KOPT-K1 (cell line): ENCODE measurements around the gene SRPX2.
"Not testable (repeated sequence)": the region's sequence is repeated elsewhere in the genome, so short reads cannot be mapped to it uniquely, and the experiment has no call there.

Source experiments
- H3K27ac ChIP-seq: fragments of 200-600 bp; sonication (generic); 2 replicates; pipeline ENCODE4 v1.5.1; 2016; ENCODE audit warnings: antibody characterized with exemption, mild to moderate bottlenecking, low read depth, low read length; ENCODE audit not compliant: poor library complexity, severe bottlenecking
- H3K36me3 ChIP-seq: fragments of 200-600 bp; sonication (generic); 2 replicates; pipeline ENCODE4 v1.5.1; 2017; ENCODE audit warnings: antibody characterized with exemption, mild to moderate bottlenecking, low read length, moderate library complexity; ENCODE audit not compliant: insufficient read depth
- H3K9me3 ChIP-seq: fragments of 200-600 bp; sonication (generic); 2 replicates; pipeline ENCODE4 v1.5.1; 2017; ENCODE audit warnings: antibody characterized with exemption, low read length, mild to moderate bottlenecking; ENCODE audit not compliant: insufficient read depth, poor library complexity, severe bottlenecking

The SRPX2 gene

GRCh38 chrX:100704581-100705203 lies 60.7 kb downstream of the SRPX2 start:
- Histone ChIP-seq H3K27ac (no peak overlapping the region), H3K36me3 (no peaks in the 10 kb centered on the region), H3K9me3 (no peaks in the 10 kb centered on the region)

DNA sequence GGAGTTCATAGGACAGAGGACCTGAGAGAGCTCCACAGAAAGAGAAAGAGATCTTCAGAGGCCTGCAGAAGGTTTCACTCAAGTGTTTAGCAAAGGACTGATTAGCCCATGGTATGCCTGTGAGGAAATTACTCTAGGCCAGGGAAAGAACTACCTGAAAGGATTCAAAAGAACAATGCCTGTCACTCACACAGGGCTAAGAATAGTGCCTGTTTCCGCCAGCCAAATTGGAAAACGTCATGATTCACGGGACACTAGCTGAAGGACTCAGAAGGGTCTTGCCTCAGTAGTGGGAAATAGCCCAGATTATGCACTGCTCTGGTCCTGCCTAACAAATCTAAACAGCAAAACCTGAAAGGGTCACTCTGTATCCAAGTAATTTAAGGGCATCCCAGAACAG lies 66.8 kb downstream of the SRPX2 start:
- Histone ChIP-seq H3K27ac (no peak overlapping the region), H3K9me3 (no peaks in the 10 kb centered on the region)

DNA sequence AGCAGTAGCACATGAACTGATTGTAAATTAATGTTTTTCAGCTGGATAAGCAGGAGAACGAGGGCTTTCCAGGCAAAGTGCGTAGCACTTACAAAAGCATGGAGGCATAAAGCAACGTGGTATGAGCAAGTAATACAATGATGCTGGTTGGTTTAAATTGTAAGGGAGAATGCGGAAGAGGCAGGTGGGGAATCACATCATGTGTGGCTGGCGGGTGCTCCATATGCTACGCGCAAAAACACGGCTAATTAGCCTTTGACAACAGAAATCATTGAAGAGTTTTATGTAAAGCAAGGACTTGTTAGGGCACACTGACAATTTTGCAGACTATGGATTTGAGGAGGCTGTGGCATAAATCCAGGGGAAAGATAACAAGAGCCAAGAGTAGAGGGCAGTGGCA lies 73.4 kb downstream of the SRPX2 start:
- Histone ChIP-seq H3K9me3 (no peaks in the 10 kb centered on the region), H3K36me3 (no peaks in the 10 kb centered on the region), H3K27ac (no peak overlapping the region)

More for the DNA sequence above, 66.8 kb downstream of the SRPX2 start:
- H3K36me3 ChIP-seq = no peaks in the 10 kb centered on the region

GRCh38 chrX:100719139-100719538 lies 75.1 kb downstream of the SRPX2 start:
- no peak overlapping the region for H3K27ac ChIP-seq
- H3K36me3 ChIP-seq = no peaks in the 10 kb centered on the region
- no peaks in the 10 kb centered on the region for H3K9me3 ChIP-seq

- Histone ChIP-seq H3K27ac (no peak overlapping the region), H3K9me3 (no peaks in the 10 kb centered on the region), H3K36me3 (no peaks in the 10 kb centered on the region)
Observed at GRCh38 chrX:100720301-100720700, 76.3 kb downstream of the SRPX2 start.

GRCh38 chrX:100721328-100721727 lies 77.3 kb downstream of the SRPX2 start:
- Histone ChIP-seq H3K9me3 (no peaks in the 10 kb centered on the region), H3K27ac (no peak overlapping the region), H3K36me3 (no peaks in the 10 kb centered on the region)

- H3K27ac ChIP-seq, H3K36me3 ChIP-seq, H3K9me3 ChIP-seq: not testable (repeated sequence)
Observed at GRCh38 chrX:100724006-100724405, 80.0 kb downstream of the SRPX2 start.
